ENCODE measurements around the gene SLC44A5.

GRCh38 chr1:75618382-75618781 lies 7.5 kb upstream of the SLC44A5 start:
- no peak for TF ChIP-seq CTCF (IDR thresholded peaks at IDR 0.05; ENCODE audit: low read length)
- TF ChIP-seq EZH2 (IDR thresholded peaks at IDR 0.05; ENCODE audit: borderline replicate concordance, low read length), result no peak

All from OCI-LY1 (cell line).